Esophagus squamous epithelium (tissue), 5 donors: ENCODE data around the gene ATP7A. TPM values are rescaled to one million over a fixed set of nuclear protein-coding genes. Genes with fewer than 3 reads are reported as not detected.
"Not testable (repeated sequence)": the region's sequence is repeated elsewhere in the genome, so short reads cannot be mapped to it uniquely, and the experiment has no call there.

Source experiments
- DNase-seq: peaks from one replicate; lab custom pipeline; 2025; lab: John Stamatoyannopoulos, UW
- H3K27ac ChIP-seq, 4 donors: fragments of 200-600 bp; sonication (generic); one replicate each; pipeline ENCODE4 v1.5.1; 2016 to 2019; ENCODE audit warnings: mild to moderate bottlenecking in 1 of 4
- H3K27me3 ChIP-seq, 4 donors: fragments of 200-600 bp; sonication (generic); 1 replicate in 3 of 4; 2 replicates in 1 of 4; pipeline versions ENCODE4 v1.5.1 to v1.6.0; 2017 to 2021; ENCODE audit warnings: antibody characterized with exemption in 1 of 4
- H3K36me3 ChIP-seq, 3 donors: fragments of 200-600 bp; sonication (generic); one replicate each; pipeline ENCODE4 v1.5.1; 2016 to 2019
- H3K4me1 ChIP-seq, 3 donors: fragments of 200-600 bp; sonication (generic); one replicate each; pipeline ENCODE4 v1.5.1; 2017 to 2019
- H3K4me3 ChIP-seq, 4 donors: fragments of 200-600 bp; sonication (generic); 1 replicate in 3 of 4; 2 replicates in 1 of 4; pipeline ENCODE4 v1.5.1; 2016 to 2019; ENCODE audit warnings: mild to moderate bottlenecking in 2 of 4, moderate library complexity in 1 of 4
- H3K9me3 ChIP-seq, 3 donors: fragments of 200-600 bp; sonication (generic); one replicate each; pipeline ENCODE4 v1.5.1; 2016 to 2019
- CTCF ChIP-seq, 6 experiments: fragments of 450-650 bp in 4 of 6; fragments of 200-600 bp in 2 of 6; sonication (generic) in 2 of 6; IDR thresholded peaks; one replicate each; pipeline ENCODE4 v1.5.1; 2016 to 2019; ENCODE audit warnings: antibody characterized with exemption in 6 of 6, mild to moderate bottlenecking in 4 of 6, moderate library complexity in 4 of 6
- POLR2A ChIP-seq, 4 donors: fragments of 450-650 bp; IDR thresholded peaks; one replicate each; pipeline ENCODE4 v1.6.1; 2017; ENCODE audit warnings: antibody characterized with exemption in 4 of 4, mild to moderate bottlenecking in 4 of 4, moderate library complexity in 3 of 4
- WGBS, 2 donors: methylation state at CpG; one replicate each; pipeline ENCODE4 v1.1.5; 2018; 5-methylcytosine and 5-hydroxymethylcytosine counted together
- intact Hi-C: fragments of 100-400 bp; cut with DNase I; formaldehyde crosslinking; loops from one replicate; pipeline ENCODE4 v1.15.0; 2022
- total RNA-seq, 4 donors: library from RNA; depleted of rRNA; stranded (reverse); fragments of >200 nt; gene quantifications; one replicate each; pipeline ENCODE4 v1.1.0, GENCODE V29; 2016
- donor health status: DM: yes; HTN: yes; CAD: no.

ATP7A gene
- total RNA-seq, 4 donors from 2014 or later: 9.4 to 14.7 (median 11.1) TPM

GRCh38 chrX:78066110-78066509, 155.6 kb downstream of the ATP7A start:
- Histone ChIP-seq H3K9me3 (no peaks in the 10 kb centered on the region), H3K4me3 (no peak overlapping the region), H3K36me3 (no peaks in the 10 kb centered on the region), H3K27me3 (no peaks in the 10 kb centered on the region), H3K27ac (peak overlapping the region in 1 of 4 donors; percentile 63), H3K4me1 (peaks cover 0 to 10% (median 5%) of the 10 kb centered on the region in 3 donors)
- intact Hi-C loops: no loop called here
- TF ChIP-seq POLR2A (IDR thresholded peaks at IDR 0.05) (no peak), CTCF (IDR thresholded peaks at IDR 0.05) (no peak)
- 17 to 43% methylated on average over 1 of the region's 1 CpG for WGBS, 2 donors
- no peak for DNase-seq

- Histone ChIP-seq H3K36me3 (no peaks in the 10 kb centered on the region), H3K9me3 (peaks cover 0 to 7% (median 0%) of the 10 kb centered on the region in 3 donors), H3K4me1 (no peaks in the 10 kb centered on the region), H3K27me3 (no peaks in the 10 kb centered on the region), H3K27ac (no peak overlapping the region), H3K4me3 (no peak overlapping the region)
- intact Hi-C loops: no loop called here
- TF ChIP-seq CTCF (IDR thresholded peaks at IDR 0.05) (no peak), POLR2A (IDR thresholded peaks at IDR 0.05) (no peak)
- no peak for DNase-seq
- 64 to 100% methylated on average over 1 to 3 of the region's 3 CpGs for WGBS, 2 donors
These were observed 160.8 kb downstream of the ATP7A start for GRCh38 chrX:78071331-78071730.

- not testable (repeated sequence) for H3K4me1 ChIP-seq, H3K4me3 ChIP-seq, H3K9me3 ChIP-seq
These were observed 162.9 kb downstream of the ATP7A start for GRCh38 chrX:78073147-78074077.

GRCh38 chrX:78074088-78074487, 163.6 kb downstream of the ATP7A start:
- no peaks in the 10 kb centered on the region for H3K4me1 ChIP-seq
- H3K27ac ChIP-seq: no peak overlapping the region
- no peaks in the 10 kb centered on the region for H3K36me3 ChIP-seq
- no peak overlapping the region for H3K4me3 ChIP-seq
- TF ChIP-seq POLR2A (IDR thresholded peaks at IDR 0.05) (no peak), CTCF (IDR thresholded peaks at IDR 0.05) (no peak)
- H3K9me3 ChIP-seq: peaks cover 0 to 7% (median 0%) of the 10 kb centered on the region in 3 donors
- no peak for DNase-seq
- intact Hi-C loops: no loop called here
- no peaks in the 10 kb centered on the region for H3K27me3 ChIP-seq

More at GRCh38 chrX:78073147-78074077, 162.9 kb downstream of the ATP7A start:
- H3K27ac ChIP-seq, intact Hi-C loops, H3K27me3 ChIP-seq, H3K36me3 ChIP-seq, DNase-seq: not testable (repeated sequence)
- WGBS, 2 donors: 78 to 81% methylated on average over 5 to 14 of the region's 14 CpGs

GRCh38 chrX:78075787-78076389, 165.4 kb downstream of the ATP7A start:
- TF ChIP-seq POLR2A (IDR thresholded peaks at IDR 0.05): no peak
- no peak for TF ChIP-seq CTCF (IDR thresholded peaks at IDR 0.05)
- no peaks in the 10 kb centered on the region for H3K4me1 ChIP-seq
- WGBS, 2 donors: 77% methylated on average over 5 of the region's 5 CpGs

GRCh38 chrX:78081413-78081812, 170.9 kb downstream of the ATP7A start:
- H3K4me3 ChIP-seq, H3K9me3 ChIP-seq, H3K36me3 ChIP-seq, DNase-seq, H3K27me3 ChIP-seq, intact Hi-C loops, H3K4me1 ChIP-seq, H3K27ac ChIP-seq: not testable (repeated sequence)
- WGBS, 2 donors: 89 to 95% methylated on average over 6 of the region's 6 CpGs

More at GRCh38 chrX:78075787-78076389, 165.4 kb downstream of the ATP7A start:
- intact Hi-C loops: no loop called here
- Histone ChIP-seq H3K9me3 (peaks cover 0 to 7% (median 0%) of the 10 kb centered on the region in 3 donors), H3K27me3 (no peaks in the 10 kb centered on the region), H3K27ac (no peak overlapping the region), H3K4me3 (no peak overlapping the region), H3K36me3 (no peaks in the 10 kb centered on the region)
- no peak for DNase-seq
